ENCODE measurements around the gene RGL3.
"Not testable (repeated sequence)": the region's sequence is repeated elsewhere in the genome, so short reads cannot be mapped to it uniquely, and the experiment has no call there.

Gene RGL3

GRCh38 chr19:11408591-11408990 is 10.5 kb downstream of the RGL3 start:
- Histone ChIP-seq H3K27ac (no peak overlapping the region), H3K4me3 (ENCODE audit: low read depth in 1 of 2, low read length in 1 of 2) (no peak overlapping the region), H3K27me3 (peaks cover 41% of the 10 kb centered on the region), H3K4me1 (ENCODE audit: control insufficient read depth in 1 of 2, insufficient read depth in 1 of 2, low read depth in 1 of 2, low read length in 1 of 2) (peaks cover 19 to 20% of the 10 kb centered on the region in 2 experiments), H3K9me3 (no peaks in the 10 kb centered on the region), H3K36me3 (no peaks in the 10 kb centered on the region)
- TF ChIP-seq, protein P1, sequence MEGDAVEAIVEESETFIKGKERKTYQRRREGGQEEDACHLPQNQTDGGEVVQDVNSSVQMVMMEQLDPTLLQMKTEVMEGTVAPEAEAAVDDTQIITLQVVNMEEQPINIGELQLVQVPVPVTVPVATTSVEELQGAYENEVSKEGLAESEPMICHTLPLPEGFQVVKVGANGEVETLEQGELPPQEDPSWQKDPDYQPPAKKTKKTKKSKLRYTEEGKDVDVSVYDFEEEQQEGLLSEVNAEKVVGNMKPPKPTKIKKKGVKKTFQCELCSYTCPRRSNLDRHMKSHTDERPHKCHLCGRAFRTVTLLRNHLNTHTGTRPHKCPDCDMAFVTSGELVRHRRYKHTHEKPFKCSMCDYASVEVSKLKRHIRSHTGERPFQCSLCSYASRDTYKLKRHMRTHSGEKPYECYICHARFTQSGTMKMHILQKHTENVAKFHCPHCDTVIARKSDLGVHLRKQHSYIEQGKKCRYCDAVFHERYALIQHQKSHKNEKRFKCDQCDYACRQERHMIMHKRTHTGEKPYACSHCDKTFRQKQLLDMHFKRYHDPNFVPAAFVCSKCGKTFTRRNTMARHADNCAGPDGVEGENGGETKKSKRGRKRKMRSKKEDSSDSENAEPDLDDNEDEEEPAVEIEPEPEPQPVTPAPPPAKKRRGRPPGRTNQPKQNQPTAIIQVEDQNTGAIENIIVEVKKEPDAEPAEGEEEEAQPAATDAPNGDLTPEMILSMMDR (IDR thresholded peaks at IDR 0.05) = no peak

- peak overlapping the region; percentile 79 for H3K27ac ChIP-seq
- H3K4me3 ChIP-seq (ENCODE audit: low read depth in 1 of 2, low read length in 1 of 2) = peak overlapping the region; percentile 45 to 52
- H3K4me1 ChIP-seq (ENCODE audit: control insufficient read depth in 1 of 2, insufficient read depth in 1 of 2, low read depth in 1 of 2, low read length in 1 of 2) = peaks cover 19 to 20% of the 10 kb centered on the region in 2 experiments
- not testable (repeated sequence) for H3K9me3 ChIP-seq, H3K36me3 ChIP-seq
- peaks cover 38% of the 10 kb centered on the region for H3K27me3 ChIP-seq
Measured at GRCh38 chr19:11406703-11407236, 12.3 kb downstream of the RGL3 start.

DNA sequence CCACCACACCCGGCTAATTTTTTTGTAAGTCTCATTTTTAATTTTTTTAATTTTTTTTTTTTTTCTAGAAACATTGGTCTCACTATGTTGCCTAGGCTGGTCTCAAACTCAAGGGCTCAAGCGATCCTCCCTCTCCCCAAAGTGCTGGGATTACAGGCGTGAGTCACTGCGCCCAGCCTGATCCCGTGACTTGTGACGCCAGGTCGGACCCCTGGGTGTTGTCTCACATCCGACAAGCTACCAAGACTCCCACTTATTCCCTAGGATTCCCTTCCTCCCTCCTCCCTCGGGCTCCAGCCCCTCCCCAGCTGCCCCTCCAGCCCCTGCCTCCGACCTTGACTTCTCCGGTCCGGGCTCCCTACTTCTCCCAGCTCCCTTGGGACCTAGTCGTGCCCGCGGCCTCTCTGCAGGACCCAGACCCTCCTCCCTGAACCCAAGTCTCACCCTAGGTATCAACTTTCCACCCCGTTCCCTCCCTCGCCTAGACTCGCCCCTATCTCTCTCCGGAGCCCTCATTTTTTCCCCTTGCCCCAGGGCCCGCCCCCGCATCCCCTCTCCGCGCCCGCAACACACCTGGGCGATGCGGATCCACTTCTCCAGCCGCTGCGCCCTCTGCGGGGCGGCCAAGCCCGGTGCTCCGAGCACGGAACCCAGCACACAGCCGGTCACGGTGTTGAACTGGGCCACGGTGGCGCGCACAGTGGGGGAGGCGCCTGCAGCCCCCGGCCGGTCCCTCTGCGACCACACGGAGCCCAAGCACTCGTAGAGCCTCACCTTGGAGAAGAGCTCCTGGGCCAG is 13.1 kb downstream of the RGL3 start:
- Histone ChIP-seq H3K27me3 (peaks cover 31% of the 10 kb centered on the region), H3K36me3 (no peaks in the 10 kb centered on the region), H3K9me3 (no peaks in the 10 kb centered on the region), H3K4me1 (ENCODE audit: control insufficient read depth in 1 of 2, insufficient read depth in 1 of 2, low read depth in 1 of 2, low read length in 1 of 2) (peaks cover 19 to 20% of the 10 kb centered on the region in 2 experiments), H3K27ac (peak overlapping the region; percentile 79), H3K4me3 (ENCODE audit: low read depth in 1 of 2, low read length in 1 of 2) (peak overlapping the region; percentile 45 to 52)
- TF ChIP-seq, protein P1 (IDR thresholded peaks at IDR 0.05) = peak; percentile 60

- H3K27ac ChIP-seq = no peak overlapping the region
- H3K4me1 ChIP-seq (ENCODE audit: control insufficient read depth in 1 of 2, insufficient read depth in 1 of 2, low read depth in 1 of 2, low read length in 1 of 2) = peaks cover 19 to 20% of the 10 kb centered on the region in 2 experiments
- H3K9me3 ChIP-seq = no peaks in the 10 kb centered on the region
- H3K4me3 ChIP-seq (ENCODE audit: low read depth in 1 of 2, low read length in 1 of 2) = no peak overlapping the region
- H3K36me3 ChIP-seq = no peaks in the 10 kb centered on the region
- peaks cover 33% of the 10 kb centered on the region for H3K27me3 ChIP-seq
- TF ChIP-seq, protein P1 (IDR thresholded peaks at IDR 0.05) = no peak
Measured at GRCh38 chr19:11404588-11405222, 14.4 kb downstream of the RGL3 start.

DNA sequence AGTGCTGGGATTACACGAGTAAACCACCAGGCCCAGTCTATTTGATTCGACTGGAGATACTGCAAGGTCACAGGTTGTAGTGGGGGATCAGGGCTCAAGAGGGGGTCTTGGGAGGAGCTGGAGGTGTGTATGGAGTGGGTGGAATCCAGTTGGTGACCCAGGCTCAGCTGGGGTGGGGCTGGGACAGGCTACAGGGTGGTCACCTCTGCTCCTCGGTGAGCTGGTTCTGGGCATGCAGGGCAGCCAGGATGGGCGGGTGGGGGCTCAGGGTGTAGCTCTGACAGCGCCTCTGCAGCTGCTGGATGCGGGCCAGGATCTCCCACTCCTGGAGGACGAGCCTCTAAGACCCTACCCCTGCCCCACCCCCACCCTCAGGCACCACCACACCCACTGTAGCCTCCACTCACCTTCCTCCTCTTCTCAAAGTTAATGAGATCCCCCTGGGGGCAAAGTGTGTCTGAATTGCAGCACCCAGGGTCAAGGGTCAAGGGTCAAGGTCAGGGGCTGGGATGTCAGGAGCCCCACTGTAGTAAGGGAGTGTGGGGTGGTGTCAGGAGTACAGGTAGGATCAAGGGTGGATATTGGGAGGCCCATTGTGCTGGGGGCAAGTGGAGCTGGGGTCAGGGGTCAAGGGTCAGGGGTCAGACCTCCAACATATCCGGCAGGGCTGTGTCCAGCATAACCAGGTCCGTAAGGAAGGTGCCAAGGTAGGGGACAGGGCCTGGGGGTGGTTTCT is 17.1 kb downstream of the RGL3 start:
- Histone ChIP-seq H3K27me3 (peaks cover 18% of the 10 kb centered on the region), H3K36me3 (no peaks in the 10 kb centered on the region)

More for the DNA sequence above, 17.1 kb downstream of the RGL3 start:
- H3K27ac ChIP-seq = no peak overlapping the region
- no peaks in the 10 kb centered on the region for H3K9me3 ChIP-seq
- H3K4me3 ChIP-seq (ENCODE audit: low read depth in 1 of 2, low read length in 1 of 2) = no peak overlapping the region
- peaks cover 12 to 13% of the 10 kb centered on the region in 2 experiments for H3K4me1 ChIP-seq (ENCODE audit: control insufficient read depth in 1 of 2, insufficient read depth in 1 of 2, low read depth in 1 of 2, low read length in 1 of 2)
- TF ChIP-seq, protein P1 (IDR thresholded peaks at IDR 0.05) = no peak

Data from neutrophil (primary cell).